DND-41 (cell line): ENCODE data around the gene DHX15.

Experiments
- ATAC-seq: fragments of 200-7000 bp; cut with Tn5 transposase; 3 replicates; pipeline ENCODE4 v1.9.1; 2021; ENCODE audit warnings: low read depth; ENCODE audit not compliant: insufficient read depth
- DNase-seq: peaks from one replicate; pipeline ENCODE4 v3.0.0-alpha.2; 2020
- H2AFZ ChIP-seq: 2 replicates; pipeline ENCODE4 v1.6.0; 2012; ENCODE audit warnings: low read depth, low read length
- H3K27ac ChIP-seq: 2 replicates; pipeline ENCODE4 v1.5.1; 2012; ENCODE audit warnings: low read length, inconsistent platforms
- H3K27me3 ChIP-seq: fragments of 200-600 bp; sonication (generic); 2 replicates; pipeline ENCODE4 v1.6.0; 2012; ENCODE audit warnings: low read length, mild to moderate bottlenecking, inconsistent platforms; ENCODE audit not compliant: insufficient read depth, poor library complexity
- H3K36me3 ChIP-seq: 2 replicates; pipeline ENCODE4 v1.5.1; 2012; ENCODE audit warnings: low read length, inconsistent platforms; ENCODE audit not compliant: insufficient read depth
- H3K4me1 ChIP-seq: 2 replicates; pipeline ENCODE4 v1.5.1; 2012; ENCODE audit warnings: mild to moderate bottlenecking, low read length; ENCODE audit not compliant: insufficient read depth
- H3K4me2 ChIP-seq: 2 replicates; pipeline ENCODE4 v1.6.0; 2012; ENCODE audit warnings: mild to moderate bottlenecking, moderate library complexity, low read length, inconsistent platforms; ENCODE audit not compliant: insufficient read depth
- H3K4me3 ChIP-seq, 2 experiments: fragments of 200-600 bp in 1 of 2; shearing (Covaris generic) in 1 of 2; 2 replicates each; pipeline ENCODE4 v1.5.1; 2012 to 2016; ENCODE audit warnings: inconsistent platforms in 2 of 2, low read length in 2 of 2, mild to moderate bottlenecking in 2 of 2, low read depth in 1 of 2, moderate library complexity in 1 of 2
- H3K79me2 ChIP-seq: 2 replicates; pipeline ENCODE4 v1.6.0; 2012; ENCODE audit warnings: low read length, inconsistent platforms; ENCODE audit not compliant: insufficient read depth
- H3K9ac ChIP-seq: 2 replicates; pipeline ENCODE4 v1.6.0; 2012; ENCODE audit warnings: low read depth, mild to moderate bottlenecking, inconsistent platforms, low read length, moderate library complexity
- H3K9me3 ChIP-seq: 2 replicates; pipeline ENCODE4 v1.5.1; 2012; ENCODE audit warnings: low read length, moderate library complexity, mild to moderate bottlenecking, inconsistent platforms; ENCODE audit not compliant: insufficient read depth, severe bottlenecking
- H4K20me1 ChIP-seq: 2 replicates; pipeline ENCODE4 v1.6.0; 2012; ENCODE audit warnings: low read length; ENCODE audit not compliant: insufficient read depth
- CTCF ChIP-seq: IDR thresholded peaks from 2 replicates; pipeline ENCODE4 v1.5.1; 2012; ENCODE audit warnings: borderline replicate concordance, low read length, moderate library complexity, mild to moderate bottlenecking; ENCODE audit not compliant: poor library complexity, severe bottlenecking; ENCODE audit errors: extremely low read depth
- EZH2 ChIP-seq: IDR thresholded peaks from 3 replicates; pipeline ENCODE4 v1.6.1; 2012; ENCODE audit warnings: borderline replicate concordance, low read depth, mild to moderate bottlenecking, moderate library complexity, low read length, inconsistent platforms; ENCODE audit not compliant: severe bottlenecking

The DHX15 gene

GRCh38 chr4:24625091-24625490, 40.7 kb upstream of the DHX15 start:
- no peak overlapping the region for H3K4me3 ChIP-seq
- no peaks in the 10 kb centered on the region for H3K27me3 ChIP-seq
- H3K4me2 ChIP-seq: no peak overlapping the region
- ATAC-seq (no peak), DNase-seq (no peak)
- H4K20me1 ChIP-seq: no peaks in the 10 kb centered on the region
- no peak for TF ChIP-seq CTCF
- TF ChIP-seq EZH2: no peak
- H3K9me3 ChIP-seq: no peaks in the 10 kb centered on the region
- H3K9ac ChIP-seq: no peak overlapping the region
- H3K27ac ChIP-seq: no peak overlapping the region
- H3K79me2 ChIP-seq: no peaks in the 10 kb centered on the region
- H3K36me3 ChIP-seq: no peaks in the 10 kb centered on the region
- no peak overlapping the region for H2AFZ ChIP-seq
- H3K4me1 ChIP-seq: no peaks in the 10 kb centered on the region

GRCh38 chr4:24624381-24624780, 40.0 kb upstream of the DHX15 start:
- Histone ChIP-seq H3K4me3 (no peak overlapping the region), H3K4me1 (no peaks in the 10 kb centered on the region), H3K9ac (no peak overlapping the region), H3K9me3 (no peaks in the 10 kb centered on the region), H3K79me2 (no peaks in the 10 kb centered on the region), H3K27me3 (no peaks in the 10 kb centered on the region), H3K4me2 (no peak overlapping the region), H3K36me3 (no peaks in the 10 kb centered on the region), H2AFZ (no peak overlapping the region), H4K20me1 (no peaks in the 10 kb centered on the region), H3K27ac (no peak overlapping the region)
- ATAC-seq: no peak
- DNase-seq: no peak
- TF ChIP-seq EZH2 (no peak), CTCF (no peak)

GRCh38 chr4:24622146-24622834, 37.9 kb upstream of the DHX15 start:
- no peak overlapping the region for H3K4me2 ChIP-seq
- H4K20me1 ChIP-seq: no peaks in the 10 kb centered on the region
- H3K36me3 ChIP-seq: no peaks in the 10 kb centered on the region
- no peaks in the 10 kb centered on the region for H3K9me3 ChIP-seq
- H3K9ac ChIP-seq: no peak overlapping the region
- H3K27me3 ChIP-seq: no peaks in the 10 kb centered on the region
- no peak overlapping the region for H3K27ac ChIP-seq
- no peak overlapping the region for H2AFZ ChIP-seq
- H3K4me3 ChIP-seq: no peak overlapping the region
- no peak for DNase-seq
- no peaks in the 10 kb centered on the region for H3K79me2 ChIP-seq
- TF ChIP-seq EZH2 (no peak), CTCF (no peak)
- no peaks in the 10 kb centered on the region for H3K4me1 ChIP-seq
- no peak for ATAC-seq
